Parathyroid adenoma (tissue), 2 donors: Measurements from ENCODE around the gene ZFX.
"Not testable (repeated sequence)": the region's sequence is repeated elsewhere in the genome, so short reads cannot be mapped to it uniquely, and the experiment has no call there.

Source experiments
- H2AFZ ChIP-seq: fragments of 300-600 bp; sonication (generic); one replicate; pipeline ENCODE4 v1.7.0; 2017; ENCODE audit warnings: antibody characterized with exemption, mild to moderate bottlenecking
- H3K27ac ChIP-seq: fragments of 300-600 bp; sonication (generic); one replicate; pipeline ENCODE4 v1.7.0; 2017
- H3K27me3 ChIP-seq: fragments of 300-600 bp; sonication (generic); one replicate; pipeline ENCODE4 v1.7.0; 2017; ENCODE audit warnings: low read length; ENCODE audit not compliant: control insufficient read depth, insufficient read depth
- H3K36me3 ChIP-seq: fragments of 300-600 bp; sonication (generic); one replicate; pipeline ENCODE4 v1.7.0; 2017; ENCODE audit warnings: low read length; ENCODE audit not compliant: control insufficient read depth, insufficient read depth
- H3K4me1 ChIP-seq: fragments of 300-600 bp; sonication (generic); one replicate; pipeline ENCODE4 v1.7.0; 2017; ENCODE audit warnings: control low read depth
- H3K4me2 ChIP-seq: fragments of 300-600 bp; sonication (generic); one replicate; pipeline ENCODE4 v1.7.0; 2017; ENCODE audit warnings: low read length
- H3K4me3 ChIP-seq: fragments of 300-600 bp; sonication (generic); one replicate; pipeline ENCODE4 v1.7.0; 2017; ENCODE audit warnings: low read depth, low read length
- H3K79me2 ChIP-seq: fragments of 300-600 bp; sonication (generic); one replicate; pipeline ENCODE4 v1.7.0; 2017; ENCODE audit warnings: control low read depth
- H3K9ac ChIP-seq: fragments of 300-600 bp; sonication (generic); one replicate; pipeline ENCODE4 v1.7.0; 2017; ENCODE audit warnings: mild to moderate bottlenecking
- H3K9me3 ChIP-seq: fragments of 300-600 bp; sonication (generic); one replicate; pipeline ENCODE4 v1.7.0; 2017; ENCODE audit warnings: low read length; ENCODE audit not compliant: control insufficient read depth
- TF ChIP-seq, protein P1 (sequence below): fragments of 300-600 bp; sonication (generic); IDR thresholded peaks from one replicate; pipeline ENCODE4 v1.7.0; 2017; ENCODE audit warnings: antibody characterized with exemption, mild to moderate bottlenecking
- donor health status: primary hyperparathyroidism.

ZFX gene

DNA sequence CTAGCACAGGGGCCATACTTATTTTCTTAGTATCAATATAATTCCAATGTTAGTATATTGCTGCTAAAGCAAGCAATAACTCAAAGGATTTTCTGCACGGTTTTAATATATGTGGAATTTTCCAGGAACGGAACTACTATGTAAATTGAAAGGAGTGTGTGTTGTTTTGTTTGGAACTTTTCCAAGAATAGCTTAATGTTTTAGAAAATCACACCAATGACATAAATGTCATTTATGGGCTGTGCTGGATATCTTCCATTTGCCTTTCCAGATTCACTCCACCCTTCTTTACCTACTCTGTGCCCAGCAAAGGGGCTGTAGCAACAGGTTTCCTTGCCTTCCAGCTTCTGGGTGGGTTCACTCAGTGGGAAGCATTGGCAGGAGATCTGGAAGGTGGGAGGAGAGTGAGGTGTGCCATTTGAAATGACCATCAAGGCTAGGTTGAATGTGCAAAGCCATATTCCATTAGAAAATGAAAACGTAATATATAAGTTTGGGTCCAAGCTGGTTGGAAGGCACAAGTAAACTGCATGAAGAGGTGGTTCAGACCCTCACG is 25.2 kb upstream of the ZFX start:
- H3K4me1 ChIP-seq = no peaks in the 10 kb centered on the region
- no peak overlapping the region for H2AFZ ChIP-seq
- TF ChIP-seq, protein P1, sequence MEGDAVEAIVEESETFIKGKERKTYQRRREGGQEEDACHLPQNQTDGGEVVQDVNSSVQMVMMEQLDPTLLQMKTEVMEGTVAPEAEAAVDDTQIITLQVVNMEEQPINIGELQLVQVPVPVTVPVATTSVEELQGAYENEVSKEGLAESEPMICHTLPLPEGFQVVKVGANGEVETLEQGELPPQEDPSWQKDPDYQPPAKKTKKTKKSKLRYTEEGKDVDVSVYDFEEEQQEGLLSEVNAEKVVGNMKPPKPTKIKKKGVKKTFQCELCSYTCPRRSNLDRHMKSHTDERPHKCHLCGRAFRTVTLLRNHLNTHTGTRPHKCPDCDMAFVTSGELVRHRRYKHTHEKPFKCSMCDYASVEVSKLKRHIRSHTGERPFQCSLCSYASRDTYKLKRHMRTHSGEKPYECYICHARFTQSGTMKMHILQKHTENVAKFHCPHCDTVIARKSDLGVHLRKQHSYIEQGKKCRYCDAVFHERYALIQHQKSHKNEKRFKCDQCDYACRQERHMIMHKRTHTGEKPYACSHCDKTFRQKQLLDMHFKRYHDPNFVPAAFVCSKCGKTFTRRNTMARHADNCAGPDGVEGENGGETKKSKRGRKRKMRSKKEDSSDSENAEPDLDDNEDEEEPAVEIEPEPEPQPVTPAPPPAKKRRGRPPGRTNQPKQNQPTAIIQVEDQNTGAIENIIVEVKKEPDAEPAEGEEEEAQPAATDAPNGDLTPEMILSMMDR = no peak
- no peaks in the 10 kb centered on the region for H3K36me3 ChIP-seq
- no peaks in the 10 kb centered on the region for H3K27me3 ChIP-seq
- H3K4me3 ChIP-seq = no peak overlapping the region
- H3K4me2 ChIP-seq = no peak overlapping the region
- no peaks in the 10 kb centered on the region for H3K79me2 ChIP-seq
- no peak overlapping the region for H3K9ac ChIP-seq
- no peak overlapping the region for H3K27ac ChIP-seq
- H3K9me3 ChIP-seq = no peaks in the 10 kb centered on the region

DNA sequence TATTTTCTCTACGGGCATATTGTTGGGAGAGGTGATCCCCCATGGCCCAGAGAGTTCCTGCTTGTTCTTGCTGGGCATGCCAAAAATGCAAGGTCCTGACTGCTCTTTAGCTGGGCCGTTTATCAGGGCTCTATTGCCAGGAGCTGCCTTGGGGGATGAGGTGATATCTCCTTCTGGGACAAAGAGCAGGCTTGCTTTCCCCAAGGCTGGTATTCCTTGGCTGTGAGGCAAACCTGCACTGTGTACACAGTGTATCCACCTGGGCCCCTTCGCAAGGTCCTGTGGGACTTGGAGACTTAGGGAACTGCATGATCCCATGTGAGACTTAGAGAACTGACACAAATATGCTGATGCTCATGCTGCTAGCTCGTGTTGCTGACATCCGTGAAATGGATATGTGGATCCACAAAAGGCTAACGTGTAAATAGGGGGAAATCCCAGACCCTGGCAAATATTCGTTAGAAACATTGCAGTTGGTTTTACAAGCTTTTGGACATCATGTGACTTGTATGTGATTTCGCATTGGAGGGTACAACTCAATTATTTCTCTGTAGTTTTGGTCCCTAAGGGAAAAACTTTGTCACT is 24.4 kb upstream of the ZFX start:
- H3K27ac ChIP-seq = no peak overlapping the region
- no peak overlapping the region for H2AFZ ChIP-seq
- H3K79me2 ChIP-seq = no peaks in the 10 kb centered on the region
- TF ChIP-seq, protein P1 = no peak
- no peak overlapping the region for H3K4me2 ChIP-seq
- no peaks in the 10 kb centered on the region for H3K9me3 ChIP-seq
- H3K9ac ChIP-seq = no peak overlapping the region
- no peak overlapping the region for H3K4me3 ChIP-seq
- H3K27me3 ChIP-seq = no peaks in the 10 kb centered on the region
- no peaks in the 10 kb centered on the region for H3K4me1 ChIP-seq
- no peaks in the 10 kb centered on the region for H3K36me3 ChIP-seq

DNA sequence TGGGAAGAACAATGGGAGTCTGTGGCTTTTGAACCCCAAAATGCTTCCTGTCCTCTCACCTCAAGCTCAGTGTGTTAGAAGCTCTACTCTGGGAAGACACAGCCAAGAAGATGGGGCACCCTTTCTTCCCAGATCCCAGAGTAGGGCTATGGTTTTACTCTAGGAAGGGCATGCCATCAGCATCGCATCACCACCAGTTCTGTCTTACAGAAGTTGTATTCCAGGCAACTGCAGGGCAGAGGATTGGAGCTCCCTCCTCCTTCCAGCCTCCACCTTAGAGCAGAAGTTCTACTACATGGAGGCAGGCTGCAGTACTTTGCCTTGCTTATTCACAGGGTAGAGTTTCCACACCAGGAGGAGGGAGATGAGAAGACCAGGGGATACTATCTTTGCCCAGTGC is 18.1 kb upstream of the ZFX start:
- Histone ChIP-seq H3K4me3 (no peak overlapping the region), H3K4me2 (no peak overlapping the region), H2AFZ (no peak overlapping the region), H3K27ac (no peak overlapping the region), H3K4me1 (no peaks in the 10 kb centered on the region), H3K27me3 (no peaks in the 10 kb centered on the region), H3K79me2 (no peaks in the 10 kb centered on the region), H3K9ac (no peak overlapping the region), H3K9me3 (no peaks in the 10 kb centered on the region), H3K36me3 (no peaks in the 10 kb centered on the region)
- TF ChIP-seq, protein P1 = no peak

- no peak overlapping the region for H2AFZ ChIP-seq
- no peak overlapping the region for H3K9ac ChIP-seq
- H3K9me3 ChIP-seq = no peaks in the 10 kb centered on the region
- H3K4me3 ChIP-seq = no peak overlapping the region
- H3K4me1 ChIP-seq = no peaks in the 10 kb centered on the region
- no peaks in the 10 kb centered on the region for H3K79me2 ChIP-seq
- no peak overlapping the region for H3K27ac ChIP-seq
- no peaks in the 10 kb centered on the region for H3K36me3 ChIP-seq
- no peaks in the 10 kb centered on the region for H3K27me3 ChIP-seq
- TF ChIP-seq, protein P1 = no peak
- H3K4me2 ChIP-seq = no peak overlapping the region
Observed at GRCh38 chrX:24133312-24133711, 16.2 kb upstream of the ZFX start.

DNA sequence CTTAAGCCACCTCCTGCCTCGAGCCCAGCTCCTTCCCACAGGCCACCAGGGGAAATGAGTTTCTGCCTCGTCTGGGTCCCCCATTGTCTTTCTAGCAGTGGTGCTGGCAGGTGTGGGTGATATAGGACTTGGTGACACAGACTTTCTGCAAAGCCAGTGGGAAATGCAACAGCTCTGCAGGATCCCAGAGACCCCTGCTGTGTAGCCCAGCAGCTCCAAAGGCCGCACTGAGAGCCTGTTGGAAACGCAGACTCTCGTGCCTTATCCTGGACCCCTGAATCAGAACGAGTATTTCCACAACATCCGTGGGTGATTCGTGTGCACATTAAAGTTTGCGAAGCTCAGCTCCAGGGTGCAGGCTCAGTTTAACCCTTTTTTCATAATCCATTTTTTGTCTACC is 13.8 kb upstream of the ZFX start:
- not testable (repeated sequence) for H3K9ac ChIP-seq, H3K4me2 ChIP-seq, H2AFZ ChIP-seq, H3K4me3 ChIP-seq, H3K4me1 ChIP-seq, H3K36me3 ChIP-seq, H3K27me3 ChIP-seq, H3K79me2 ChIP-seq, H3K27ac ChIP-seq, H3K9me3 ChIP-seq
